CD8-positive, alpha-beta memory T cell (primary cell): ENCODE measurements around the gene STOX1. TPM values are rescaled to one million over a fixed set of nuclear protein-coding genes. Genes with fewer than 3 reads are reported as not detected.
"Not testable (repeated sequence)": the region's sequence is repeated elsewhere in the genome, so short reads cannot be mapped to it uniquely, and the experiment has no call there.

Experiments used
- CTCF ChIA-PET: fragments of 350-600 bp; sonication (Branson Sonifier 250); formaldehyde crosslinking; loops from one replicate; lab custom pipeline; 2021; ENCODE audit warnings: antibody characterized with exemption; lab: Charles Lee
- POLR2A ChIA-PET: fragments of 350-600 bp; sonication (Branson Sonifier 250); formaldehyde crosslinking; loops from one replicate; lab custom pipeline; 2021; ENCODE audit warnings: antibody characterized with exemption; lab: Charles Lee
- DNase-seq, 5 donors: peaks; one replicate each; pipeline versions ENCODE4 v3.0.0 to v3.0.0-alpha.2; 2020 to 2022; ENCODE audit warnings: mixed read lengths in 1 of 5
- H3K27ac ChIP-seq: one replicate; pipeline ENCODE4 v1.7.0; 2013; ENCODE audit warnings: low read depth, mild to moderate bottlenecking, low read length, moderate library complexity
- H3K27me3 ChIP-seq: 2 replicates; pipeline ENCODE4 v1.7.0; 2013; ENCODE audit warnings: low read length, mild to moderate bottlenecking; ENCODE audit not compliant: insufficient read depth, poor library complexity, severe bottlenecking
- H3K36me3 ChIP-seq: 2 replicates; pipeline ENCODE4 v1.7.0; 2013; ENCODE audit warnings: mild to moderate bottlenecking, low read length, moderate library complexity; ENCODE audit not compliant: insufficient read depth
- H3K4me1 ChIP-seq: 2 replicates; pipeline ENCODE4 v1.7.0; 2013; ENCODE audit warnings: mild to moderate bottlenecking, low read length, moderate library complexity; ENCODE audit not compliant: insufficient read depth
- H3K4me3 ChIP-seq: 2 replicates; pipeline ENCODE4 v1.7.0; 2013; ENCODE audit warnings: mild to moderate bottlenecking, low read length
- H3K9me3 ChIP-seq: 2 replicates; pipeline ENCODE4 v1.7.0; 2013; ENCODE audit warnings: mild to moderate bottlenecking, low read length
- H3K27ac Mint-ChIP-seq, 8 donors: one replicate each; pipeline ENCODE4 v1.8.0; 2020 to 2021; ENCODE audit warnings: mixed read lengths in 8 of 8, mild to moderate bottlenecking in 6 of 8, inconsistent platforms in 3 of 8, moderate library complexity in 3 of 8
- H3K27me3 Mint-ChIP-seq, 2 donors: one replicate each; pipeline ENCODE4 v1.8.0; 2020 to 2021; ENCODE audit warnings: mixed read lengths in 2 of 2, mild to moderate bottlenecking in 1 of 2, moderate library complexity in 1 of 2
- H3K36me3 Mint-ChIP-seq, 3 donors: one replicate each; pipeline ENCODE4 v1.8.0; 2020 to 2021; ENCODE audit warnings: mixed read lengths in 3 of 3, inconsistent platforms in 1 of 3, mild to moderate bottlenecking in 1 of 3
- H3K4me1 Mint-ChIP-seq, 3 donors: one replicate each; pipeline ENCODE4 v1.8.0; 2020 to 2021; ENCODE audit warnings: mixed read lengths in 3 of 3, inconsistent platforms in 1 of 3, mild to moderate bottlenecking in 1 of 3
- H3K4me3 Mint-ChIP-seq, 7 donors: one replicate each; pipeline ENCODE4 v1.8.0; 2020 to 2021; ENCODE audit warnings: mixed read lengths in 7 of 7, mild to moderate bottlenecking in 6 of 7, moderate library complexity in 4 of 7, inconsistent platforms in 2 of 7
- H3K9me3 Mint-ChIP-seq, 5 donors: one replicate each; pipeline ENCODE4 v1.8.0; 2020 to 2022; ENCODE audit warnings: mixed read lengths in 5 of 5, mild to moderate bottlenecking in 3 of 5, moderate library complexity in 2 of 5, inconsistent platforms in 1 of 5
- polyA plus RNA-seq: library from polyadenylated mRNA; unstranded; fragments of 300-500 nt; fragmentation: Illumina TruSeq; gene quantifications from one replicate; pipeline ENCODE4 v1.2.3, GENCODE V29; 2021
- total RNA-seq, 2 experiments: library from RNA; stranded (reverse); gene quantifications; one replicate each; pipeline ENCODE4 v1.2.3, GENCODE V29; 2021

STOX1 gene
- total and polyA plus RNA-seq, 3 experiments from 2014 or later, result 0.29 to 0.39 TPM; not detected in 1

GRCh38 chr10:68816796-68817412 is 10.4 kb upstream of the STOX1 start:
- Mint-ChIP-seq H3K27me3 (peaks cover 0 to 2% of the 10 kb centered on the region in 2 donors), H3K36me3 (peaks cover 0 to 3% (median 0%) of the 10 kb centered on the region in 3 donors), H3K4me1 (no peaks in the 10 kb centered on the region), H3K27ac (peak overlapping the region in 1 of 8 donors; percentile 82), H3K4me3 (no peak overlapping the region), H3K9me3 (no peaks in the 10 kb centered on the region)
- DNase-seq, result no peak
- H3K4me1 ChIP-seq, result no peaks in the 10 kb centered on the region
- no peaks in the 10 kb centered on the region for H3K36me3 ChIP-seq
- no peak overlapping the region for H3K4me3 ChIP-seq
- H3K27me3 ChIP-seq, result no peaks in the 10 kb centered on the region
- ChIA-PET CTCF (no interaction called here), POLR2A (no interaction called here)
- no peak overlapping the region for H3K27ac ChIP-seq
- no peaks in the 10 kb centered on the region for H3K9me3 ChIP-seq

- H3K9me3 ChIP-seq, H3K4me3 ChIP-seq, H3K36me3 ChIP-seq, H3K27ac Mint-ChIP-seq, DNase-seq, H3K4me3 Mint-ChIP-seq, H3K27me3 Mint-ChIP-seq, H3K4me1 ChIP-seq, H3K27me3 ChIP-seq, H3K4me1 Mint-ChIP-seq, H3K9me3 Mint-ChIP-seq, H3K27ac ChIP-seq, H3K36me3 Mint-ChIP-seq, CTCF ChIA-PET, POLR2A ChIA-PET: not testable (repeated sequence)
These were observed 7.0 kb upstream of the STOX1 start for GRCh38 chr10:68820359-68820758.

- H3K4me1 ChIP-seq, H3K36me3 ChIP-seq, H3K36me3 Mint-ChIP-seq, H3K9me3 Mint-ChIP-seq, H3K4me1 Mint-ChIP-seq, H3K27ac Mint-ChIP-seq, H3K4me3 Mint-ChIP-seq, H3K27ac ChIP-seq, H3K4me3 ChIP-seq, CTCF ChIA-PET, H3K9me3 ChIP-seq, H3K27me3 ChIP-seq, POLR2A ChIA-PET, DNase-seq: not testable (repeated sequence)
- peaks cover 2 to 10% of the 10 kb centered on the region in 2 donors for H3K27me3 Mint-ChIP-seq
These were observed 4.7 kb upstream of the STOX1 start for GRCh38 chr10:68822626-68823025.

- CTCF ChIA-PET, result interaction anchor here (1.4 kb wide), 1 partner anchor 9 kb away, joined by 5 read pairs; no protein-coding TSS in a partner anchor
- H3K36me3 Mint-ChIP-seq, POLR2A ChIA-PET, H3K27ac ChIP-seq, H3K36me3 ChIP-seq, DNase-seq, H3K4me3 ChIP-seq, H3K9me3 ChIP-seq, H3K27ac Mint-ChIP-seq, H3K27me3 ChIP-seq, H3K4me3 Mint-ChIP-seq, H3K9me3 Mint-ChIP-seq: not testable (repeated sequence)
- Mint-ChIP-seq H3K4me1 (peaks cover 0 to 19% (median 5%) of the 10 kb centered on the region in 3 donors), H3K27me3 (peaks cover 0 to 10% of the 10 kb centered on the region in 2 donors)
- H3K4me1 ChIP-seq, result peaks cover 16% of the 10 kb centered on the region
These were observed 245 bp downstream of the STOX1 start for GRCh38 chr10:68827592-68827959.

GRCh38 chr10:68828083-68828601 is 811 bp downstream of the STOX1 start:
- H3K36me3 ChIP-seq, H3K9me3 ChIP-seq, H3K27ac ChIP-seq, H3K27ac Mint-ChIP-seq, POLR2A ChIA-PET, H3K27me3 ChIP-seq, H3K4me3 ChIP-seq, H3K36me3 Mint-ChIP-seq, H3K9me3 Mint-ChIP-seq: not testable (repeated sequence)
- H3K27me3 Mint-ChIP-seq, result peaks cover 0 to 10% of the 10 kb centered on the region in 2 donors
- peak in 3 of 5 donors; percentile 2 to 28 (median 7) for DNase-seq
- peaks cover 0 to 19% (median 5%) of the 10 kb centered on the region in 3 donors for H3K4me1 Mint-ChIP-seq
- CTCF ChIA-PET, result interaction anchor here (0.9 to 1.4 kb wide), 2 partner anchors 9 to 14 kb away, joined by 4 to 5 read pairs; no protein-coding TSS in a partner anchor
- H3K4me1 ChIP-seq, result peaks cover 16% of the 10 kb centered on the region
- peak overlapping the region; percentile 48 to 79 (median 65) for H3K4me3 Mint-ChIP-seq

GRCh38 chr10:68828833-68829232 is 1.5 kb downstream of the STOX1 start:
- Mint-ChIP-seq H3K27ac (no peak overlapping the region), H3K27me3 (peaks cover 0 to 10% of the 10 kb centered on the region in 2 donors), H3K36me3 (no peaks in the 10 kb centered on the region), H3K4me1 (peaks cover 0 to 19% (median 5%) of the 10 kb centered on the region in 3 donors), H3K9me3 (no peaks in the 10 kb centered on the region), H3K4me3 (peak overlapping the region; percentile 48 to 79 (median 65))
- no peaks in the 10 kb centered on the region for H3K9me3 ChIP-seq
- ChIA-PET POLR2A (no interaction called here), CTCF (interaction anchor here (0.9 kb wide), 1 partner anchor 13 kb away, joined by 4 read pairs; no protein-coding TSS in a partner anchor)
- H3K27me3 ChIP-seq, result no peaks in the 10 kb centered on the region
- H3K4me1 ChIP-seq, result peaks cover 16% of the 10 kb centered on the region
- no peaks in the 10 kb centered on the region for H3K36me3 ChIP-seq
- H3K27ac ChIP-seq, result no peak overlapping the region
- DNase-seq, result no peak
- H3K4me3 ChIP-seq, result no peak overlapping the region

- Histone ChIP-seq H3K9me3 (no peaks in the 10 kb centered on the region), H3K36me3 (no peaks in the 10 kb centered on the region), H3K27me3 (no peaks in the 10 kb centered on the region), H3K27ac (no peak overlapping the region), H3K4me1 (peaks cover 16% of the 10 kb centered on the region), H3K4me3 (no peak overlapping the region)
- POLR2A ChIA-PET, result no interaction called here
- CTCF ChIA-PET, result no interaction called here
- Mint-ChIP-seq H3K36me3 (no peaks in the 10 kb centered on the region), H3K9me3 (no peaks in the 10 kb centered on the region), H3K4me3 (peak overlapping the region in 6 of 7 donors; percentile 34 to 70 (median 53)), H3K4me1 (peaks cover 0 to 19% (median 5%) of the 10 kb centered on the region in 3 donors), H3K27me3 (peaks cover 0 to 8% of the 10 kb centered on the region in 2 donors), H3K27ac (no peak overlapping the region)
- peak in 1 of 5 donors; percentile 15 for DNase-seq
These were observed 2.2 kb downstream of the STOX1 start for GRCh38 chr10:68829521-68829920.

GRCh38 chr10:68829952-68830351 is 2.6 kb downstream of the STOX1 start:
- CTCF ChIA-PET, result no interaction called here

More at GRCh38 chr10:68829952-68830351, 2.6 kb downstream of the STOX1 start:
- Histone ChIP-seq H3K4me3 (no peak overlapping the region), H3K27ac (no peak overlapping the region), H3K9me3 (no peaks in the 10 kb centered on the region), H3K36me3 (no peaks in the 10 kb centered on the region), H3K27me3 (no peaks in the 10 kb centered on the region), H3K4me1 (peaks cover 16% of the 10 kb centered on the region)
- H3K9me3 Mint-ChIP-seq, result no peaks in the 10 kb centered on the region
- no peaks in the 10 kb centered on the region for H3K36me3 Mint-ChIP-seq
- peaks cover 0 to 19% (median 5%) of the 10 kb centered on the region in 3 donors for H3K4me1 Mint-ChIP-seq
- H3K27me3 Mint-ChIP-seq, result peaks cover 0 to 4% of the 10 kb centered on the region in 2 donors
- DNase-seq, result no peak
- peak overlapping the region in 1 of 8 donors; percentile 75 for H3K27ac Mint-ChIP-seq
- POLR2A ChIA-PET, result no interaction called here
- H3K4me3 Mint-ChIP-seq, result peak overlapping the region in 4 of 7 donors; percentile 35 to 54 (median 40)
